Stimulated activated CD8-positive, alpha-beta memory T cell treated with anti-CD3 and anti-CD28 coated beads, Interleukin-15, amount 100 ng/mL, for 48 hours (primary cell): ENCODE data around the gene GGA2.
"Not testable (repeated sequence)": the region's sequence is repeated elsewhere in the genome, so short reads cannot be mapped to it uniquely, and the experiment has no call there.

Source experiments
- DNase-seq, 2 donors: peaks; one replicate each; pipeline ENCODE4 v3.0.0-alpha.2; 2020; ENCODE audit warnings: low read depth in 2 of 2

GGA2 gene

GRCh38 chr16:23504453-23505179 lies 5.7 kb downstream of the GGA2 start:
- peak; percentile 77 to 85 for DNase-seq

DNA sequence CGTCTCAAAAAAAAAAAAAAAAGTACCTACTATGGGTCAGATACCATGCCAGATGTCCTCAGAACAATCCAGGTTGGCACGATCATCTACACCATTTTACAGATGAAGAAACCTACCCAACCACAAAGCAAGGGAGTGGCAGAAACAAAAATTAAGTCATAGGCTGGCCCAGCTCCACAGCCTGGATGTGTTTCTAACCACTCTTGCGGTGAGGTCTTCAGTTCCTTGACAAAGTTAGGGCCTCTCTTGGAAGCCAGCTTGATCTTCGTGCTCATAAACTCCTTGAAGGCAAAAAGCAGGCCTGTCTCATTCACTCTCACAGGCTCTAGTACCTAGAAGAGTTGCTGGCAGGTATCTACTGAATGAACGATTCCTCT lies 6.2 kb downstream of the GGA2 start:
- DNase-seq: no peak

DNA sequence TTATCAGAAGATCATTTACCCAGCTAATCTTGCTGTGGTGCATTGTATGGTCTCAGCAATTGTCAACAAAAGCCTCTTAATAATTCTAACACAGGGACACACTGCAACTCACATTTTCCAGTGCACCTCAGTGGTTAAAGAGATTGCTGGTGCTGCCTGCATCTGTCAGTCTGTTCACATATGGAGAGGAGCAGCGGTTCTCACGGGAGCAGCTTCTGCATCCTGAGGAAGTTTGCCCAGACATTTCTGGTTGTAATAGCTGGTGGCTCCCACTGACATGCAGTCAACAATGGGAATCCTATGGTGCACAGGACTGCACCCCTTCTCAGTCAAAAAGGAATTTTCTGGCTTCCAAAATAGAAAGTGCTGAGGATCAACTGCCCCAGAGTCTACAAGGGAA lies 7.8 kb downstream of the GGA2 start:
- no peak for DNase-seq

- DNase-seq: no peak
Observed at GRCh38 chr16:23501291-23501690, 9.0 kb downstream of the GGA2 start.

DNA sequence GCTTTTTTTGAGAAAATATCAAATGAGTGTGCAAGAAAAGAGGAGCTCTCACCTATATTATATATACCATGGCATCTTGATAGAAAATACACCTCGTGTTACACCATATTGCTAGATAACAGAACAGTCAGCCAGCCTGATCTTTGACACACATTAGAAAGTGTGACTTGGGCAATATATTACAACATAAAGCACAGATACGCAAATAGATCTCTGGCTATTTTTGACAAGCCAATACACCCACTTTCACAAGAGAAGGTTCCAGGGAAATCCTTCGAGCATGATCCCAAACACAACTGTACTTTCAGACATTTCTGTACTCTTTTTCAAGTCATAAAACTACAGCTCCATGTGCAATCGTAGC lies 9.4 kb downstream of the GGA2 start:
- DNase-seq: no peak

- no peak for DNase-seq
Observed at GRCh38 chr16:23500212-23500861, 10.0 kb downstream of the GGA2 start.

DNA sequence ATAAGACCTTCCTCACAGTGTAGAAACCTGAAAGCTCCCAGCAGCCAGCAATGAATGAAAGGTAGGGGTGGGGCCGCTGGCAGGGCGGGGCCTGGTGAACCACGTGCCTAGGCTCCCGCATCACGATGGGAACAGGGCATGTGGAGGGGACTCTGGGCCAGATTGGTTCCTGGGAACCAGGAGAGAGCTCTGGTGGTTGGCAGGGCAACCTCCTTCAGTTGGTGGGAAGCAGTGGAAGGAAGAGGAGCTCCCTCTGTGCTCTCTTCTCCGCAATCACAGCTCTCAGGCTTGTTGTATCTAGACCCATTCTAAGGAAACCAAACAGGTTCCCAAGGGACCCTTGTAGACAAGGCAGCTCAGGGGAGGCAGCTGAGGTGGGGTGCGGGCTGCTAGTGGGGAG lies 10.5 kb downstream of the GGA2 start:
- DNase-seq: no peak

DNA sequence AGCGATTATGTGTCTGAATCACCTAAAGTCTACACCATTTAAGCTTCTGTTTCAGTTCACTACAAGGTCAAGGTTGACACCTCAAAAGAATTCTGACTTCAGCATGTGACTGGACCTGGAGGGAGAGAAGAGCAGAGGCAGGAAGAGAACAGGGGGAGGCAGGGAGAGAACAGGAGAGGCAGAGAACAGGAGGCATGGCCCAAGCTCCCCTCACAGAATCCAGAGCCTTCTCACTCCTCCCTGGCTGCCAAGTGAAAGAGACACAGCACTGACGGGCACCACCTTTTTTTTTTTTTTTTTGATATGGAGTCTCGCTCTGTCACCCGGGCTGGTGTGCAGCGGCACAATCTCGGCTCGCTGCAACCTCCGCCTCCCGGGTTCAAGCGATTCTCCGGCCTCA lies 11.4 kb downstream of the GGA2 start:
- DNase-seq: no peak

GRCh38 chr16:23497543-23497868 lies 12.8 kb downstream of the GGA2 start:
- DNase-seq: no peak

DNA sequence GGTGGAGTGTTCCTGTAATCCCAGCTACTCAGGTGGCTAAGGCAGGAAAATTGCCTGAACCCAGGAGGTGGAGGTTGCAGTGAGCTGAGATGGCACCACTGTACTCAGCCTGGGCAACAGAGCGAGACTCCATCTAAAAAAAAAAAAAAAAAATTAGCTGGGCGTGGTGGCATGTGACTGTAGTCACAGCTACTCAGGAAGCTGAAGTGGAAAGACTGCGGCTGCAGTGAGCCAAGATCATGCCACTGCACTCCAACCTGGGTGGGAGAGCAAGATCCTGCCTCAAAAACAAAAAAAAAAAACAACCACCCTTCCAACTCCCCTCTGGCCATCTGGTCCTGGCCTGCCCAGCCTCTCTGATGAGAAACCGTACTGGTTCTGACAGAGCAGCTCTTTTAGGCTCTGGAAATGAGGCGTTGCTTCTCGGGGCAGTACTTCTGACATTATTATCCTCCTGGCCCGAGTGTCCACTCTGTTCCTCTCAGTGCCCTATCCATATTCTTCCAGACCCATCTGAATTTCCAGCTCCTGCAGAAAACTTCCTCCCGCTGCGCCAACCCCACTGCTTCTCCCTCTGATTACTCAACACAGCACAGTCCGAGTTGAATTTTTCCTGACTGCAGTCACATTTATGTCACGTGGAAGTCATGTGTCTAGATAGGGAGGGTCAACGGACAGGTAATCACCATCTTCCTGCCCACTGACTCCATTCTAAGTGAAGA lies 13.3 kb downstream of the GGA2 start:
- DNase-seq: no peak

- DNase-seq: no peak
Observed at GRCh38 chr16:23495671-23496070, 14.6 kb downstream of the GGA2 start.

- no peak for DNase-seq
Observed at GRCh38 chr16:23494188-23494587, 16.1 kb downstream of the GGA2 start.

- DNase-seq: no peak
Observed at GRCh38 chr16:23491490-23492391, 18.6 kb downstream of the GGA2 start.

- no peak for DNase-seq
Observed at GRCh38 chr16:23486480-23486879, 23.8 kb downstream of the GGA2 start.

DNA sequence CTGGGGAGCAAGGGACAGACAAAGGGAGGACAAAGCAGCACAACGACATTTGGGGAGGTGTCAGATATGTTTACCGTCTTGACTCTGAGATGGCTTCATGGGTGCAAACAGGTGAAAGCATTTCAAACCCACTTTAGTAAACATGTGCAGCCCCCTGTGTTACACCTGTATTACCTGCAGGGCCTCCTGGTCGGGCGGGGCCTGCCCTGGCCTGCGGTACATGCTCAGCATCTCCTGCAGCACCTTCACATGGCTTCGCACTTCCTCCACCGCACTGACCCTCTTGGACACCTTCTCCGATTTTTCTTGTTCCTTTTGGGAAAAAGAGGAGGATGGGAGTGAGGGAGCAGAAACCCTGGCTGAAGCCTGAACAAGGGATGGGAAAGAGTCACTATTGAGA lies 24.5 kb downstream of the GGA2 start:
- DNase-seq: no peak

- DNase-seq: no peak
Observed at GRCh38 chr16:23485257-23485614, 25.1 kb downstream of the GGA2 start.

- no peak for DNase-seq
Observed at GRCh38 chr16:23484510-23485256, 25.6 kb downstream of the GGA2 start.

DNA sequence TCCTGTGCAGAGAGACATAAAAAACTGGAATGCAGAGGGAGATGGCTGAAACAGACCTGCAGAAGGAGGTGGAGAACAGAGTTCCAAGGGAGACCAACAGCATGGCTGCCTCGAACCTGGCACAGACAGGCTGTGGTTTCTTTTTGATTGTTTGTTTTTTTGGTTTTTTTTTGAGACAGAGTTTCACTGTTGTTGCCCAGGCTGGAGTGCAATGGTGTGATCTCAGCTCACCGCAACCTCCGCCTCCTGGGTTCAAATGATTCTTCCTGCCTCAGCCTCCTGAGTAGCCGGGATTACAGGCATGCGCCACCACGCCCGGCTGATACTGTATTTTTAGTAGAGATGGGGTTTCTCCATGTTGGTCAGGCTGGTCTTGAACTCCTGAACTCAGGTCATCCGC lies 26.8 kb downstream of the GGA2 start:
- DNase-seq: not testable (repeated sequence)

DNA sequence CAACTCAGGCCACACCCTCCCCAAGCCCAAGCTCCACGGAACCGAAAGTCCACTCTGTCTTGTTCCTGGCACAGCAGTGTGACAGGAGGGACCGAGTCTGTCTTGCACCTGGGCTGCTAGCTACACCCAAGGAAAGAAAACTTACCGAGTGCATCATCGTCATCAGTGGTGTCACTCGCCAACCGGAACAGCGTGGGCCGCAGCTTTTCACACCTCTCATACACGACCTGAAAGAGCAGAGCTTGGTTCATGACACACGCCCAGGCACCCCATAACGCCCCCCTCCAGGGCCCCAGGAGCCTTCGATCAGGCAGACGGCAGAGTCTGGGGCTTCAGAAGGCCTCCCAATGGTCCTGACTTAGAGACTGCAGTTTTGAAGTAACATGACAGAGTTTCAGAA lies 27.5 kb downstream of the GGA2 start:
- DNase-seq: no peak

- DNase-seq: no peak
Observed at GRCh38 chr16:23480257-23480656, 30.0 kb downstream of the GGA2 start.

DNA sequence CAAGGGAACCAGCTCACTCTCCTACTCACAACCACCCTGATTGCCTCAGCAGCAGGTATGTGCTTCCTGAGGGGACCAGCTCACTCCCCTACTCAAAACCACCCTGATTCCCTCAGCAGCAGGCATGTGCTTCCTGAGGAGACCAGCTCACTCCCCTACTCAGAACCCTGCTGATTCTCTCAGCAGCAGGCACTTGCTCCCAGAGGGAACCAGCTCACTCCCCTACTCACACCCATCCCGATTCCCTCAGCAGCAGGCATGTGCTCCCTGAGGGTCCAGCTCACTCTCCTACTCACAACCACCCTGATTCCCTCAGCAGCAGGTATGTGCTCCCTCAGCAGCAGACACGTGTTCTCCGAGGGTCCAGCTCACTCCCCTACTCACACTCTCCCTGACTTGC lies 31.2 kb downstream of the GGA2 start:
- no peak for DNase-seq

- DNase-seq: no peak
Observed at GRCh38 chr16:23478566-23478965, 31.7 kb downstream of the GGA2 start.
